Keratinocyte (primary cell): ENCODE measurements around the gene AFF2.

ENCODE experiments used
- EZH2 ChIP-seq: IDR thresholded peaks from one replicate; pipeline ENCODE4 v1.6.1; 2012; ENCODE audit warnings: inconsistent platforms, mild to moderate bottlenecking, low read length, moderate library complexity
- TF ChIP-seq, protein P1 (sequence below), 3 experiments: IDR thresholded peaks in 1 of 3; conservative IDR thresholded peaks in 1 of 3; optimal IDR thresholded peaks in 1 of 3; 2 replicates in 2 of 3; 3 replicates in 1 of 3; pipeline versions ENCODE3 to v1.5.1; 2011; ENCODE audit warnings: low read length in 3 of 3, mild to moderate bottlenecking in 3 of 3, moderate library complexity in 2 of 3, control low read depth in 1 of 3, inconsistent platforms in 1 of 3; ENCODE audit not compliant: insufficient read depth in 2 of 3; ENCODE audit errors: extremely low read depth in 1 of 3

DNA sequence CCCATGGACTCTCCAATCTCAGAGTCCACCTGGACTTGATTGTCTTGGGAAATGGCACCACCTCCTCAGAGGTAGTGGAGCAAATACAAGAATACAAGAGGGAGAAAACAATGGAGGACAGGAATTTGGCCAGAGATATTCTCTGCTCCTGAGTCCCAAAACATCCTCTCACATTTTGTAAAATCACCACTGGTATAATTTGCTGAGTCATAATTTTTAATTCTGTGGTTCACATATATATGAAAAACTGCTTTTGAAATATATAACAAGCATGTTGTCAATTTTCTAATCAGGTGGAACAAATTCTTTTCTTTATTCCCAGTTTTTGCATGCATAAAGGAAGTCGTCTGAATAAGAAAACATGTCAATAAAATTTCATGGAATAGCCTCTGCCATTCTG, 356.1 kb downstream of the AFF2 start:
- TF ChIP-seq, protein P1, sequence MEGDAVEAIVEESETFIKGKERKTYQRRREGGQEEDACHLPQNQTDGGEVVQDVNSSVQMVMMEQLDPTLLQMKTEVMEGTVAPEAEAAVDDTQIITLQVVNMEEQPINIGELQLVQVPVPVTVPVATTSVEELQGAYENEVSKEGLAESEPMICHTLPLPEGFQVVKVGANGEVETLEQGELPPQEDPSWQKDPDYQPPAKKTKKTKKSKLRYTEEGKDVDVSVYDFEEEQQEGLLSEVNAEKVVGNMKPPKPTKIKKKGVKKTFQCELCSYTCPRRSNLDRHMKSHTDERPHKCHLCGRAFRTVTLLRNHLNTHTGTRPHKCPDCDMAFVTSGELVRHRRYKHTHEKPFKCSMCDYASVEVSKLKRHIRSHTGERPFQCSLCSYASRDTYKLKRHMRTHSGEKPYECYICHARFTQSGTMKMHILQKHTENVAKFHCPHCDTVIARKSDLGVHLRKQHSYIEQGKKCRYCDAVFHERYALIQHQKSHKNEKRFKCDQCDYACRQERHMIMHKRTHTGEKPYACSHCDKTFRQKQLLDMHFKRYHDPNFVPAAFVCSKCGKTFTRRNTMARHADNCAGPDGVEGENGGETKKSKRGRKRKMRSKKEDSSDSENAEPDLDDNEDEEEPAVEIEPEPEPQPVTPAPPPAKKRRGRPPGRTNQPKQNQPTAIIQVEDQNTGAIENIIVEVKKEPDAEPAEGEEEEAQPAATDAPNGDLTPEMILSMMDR (optimal IDR thresholded peaks at IDR 0.05 in 1 of 3, IDR thresholded peaks at IDR 0.05 in 1 of 3, conservative IDR thresholded peaks at IDR 0.05 in 1 of 3; ENCODE audit: extremely low read depth in 1 of 3, insufficient read depth in 2 of 3, low read length in 3 of 3): no peak
- TF ChIP-seq EZH2: no peak
